HG02798 (cell line): ENCODE results near the gene FILIP1.

Experiments used
- ATAC-seq: cut with Tn5 transposase; IDR thresholded peaks from one replicate; pipeline ENCODE4 v1.9.1; 2021; ENCODE audit warnings: mild to moderate bottlenecking; ENCODE audit not compliant: unreplicated experiment, poor library complexity

The FILIP1 gene

DNA sequence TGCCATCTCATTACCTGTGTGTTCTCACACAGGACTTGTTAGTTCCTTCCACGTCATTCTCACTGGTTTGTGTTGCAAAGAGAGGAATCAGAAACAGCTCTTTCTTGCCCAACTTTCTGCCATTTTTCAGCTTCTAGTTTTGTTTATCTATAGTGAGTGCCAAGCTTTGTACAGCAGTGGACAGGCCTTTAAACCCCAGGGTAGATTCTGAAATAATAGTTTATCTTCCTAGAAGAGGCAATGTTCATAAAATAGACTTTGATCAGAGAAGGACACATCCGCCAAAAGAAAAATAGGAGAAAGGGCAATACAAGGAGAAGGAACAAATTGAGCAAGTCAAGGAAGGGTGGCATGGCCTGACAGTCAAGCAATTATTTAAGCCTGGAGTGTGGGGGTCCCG lies 191.3 kb downstream of the FILIP1 start:
- no peak for ATAC-seq

DNA sequence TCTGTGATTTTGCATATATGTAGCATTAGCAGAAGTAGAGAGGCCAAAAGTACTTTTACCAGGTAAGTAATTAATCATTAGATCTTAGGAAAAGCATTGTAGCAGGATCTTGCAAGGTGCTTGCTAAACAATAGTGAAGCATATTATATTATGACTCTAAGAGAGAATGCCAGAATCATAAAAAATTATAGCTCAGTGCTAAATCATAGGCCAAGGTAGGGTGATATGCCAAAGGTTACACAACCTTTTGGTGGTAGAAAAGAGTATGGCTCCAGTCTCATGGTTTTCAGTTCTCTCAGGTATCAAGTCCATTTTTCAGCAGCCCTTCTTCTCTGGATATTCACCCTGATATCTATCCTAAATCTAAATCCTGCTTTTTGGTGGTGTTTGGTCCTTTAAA lies 192.1 kb downstream of the FILIP1 start:
- no peak for ATAC-seq

DNA sequence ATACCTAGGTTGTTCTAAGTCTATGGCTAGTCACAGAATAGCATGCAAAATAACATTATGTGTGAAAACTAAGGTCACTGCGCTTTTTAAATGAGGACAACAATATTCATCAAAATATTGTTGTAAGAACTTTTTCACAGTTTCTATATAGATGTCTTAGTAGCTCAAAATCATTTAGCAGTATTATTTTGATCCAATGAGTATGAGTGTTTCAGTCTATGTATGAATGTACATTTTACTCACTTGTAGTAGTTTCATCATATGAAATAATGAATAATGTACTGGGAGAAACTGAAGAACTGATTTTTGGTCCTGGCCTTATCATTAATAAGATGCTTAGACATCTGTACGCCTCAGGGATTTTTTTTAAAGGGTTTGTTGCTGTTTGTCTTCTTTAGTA lies 192.5 kb downstream of the FILIP1 start:
- ATAC-seq: no peak

DNA sequence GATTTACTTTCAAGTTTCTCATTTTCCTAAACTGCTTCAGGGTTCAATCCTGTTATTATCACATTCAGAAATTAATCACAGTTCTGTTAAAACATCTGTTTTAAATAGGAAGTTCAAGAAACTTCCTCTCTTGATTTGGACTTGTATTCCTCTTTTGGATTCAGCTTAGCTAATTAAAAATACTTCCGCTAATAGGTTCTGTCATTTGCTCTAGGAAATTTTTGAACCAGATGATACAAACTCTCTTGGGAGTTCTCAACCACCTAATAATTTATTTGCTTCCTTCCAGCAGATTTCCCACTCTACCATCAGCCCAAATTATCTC lies 193.1 kb downstream of the FILIP1 start:
- no peak for ATAC-seq

DNA sequence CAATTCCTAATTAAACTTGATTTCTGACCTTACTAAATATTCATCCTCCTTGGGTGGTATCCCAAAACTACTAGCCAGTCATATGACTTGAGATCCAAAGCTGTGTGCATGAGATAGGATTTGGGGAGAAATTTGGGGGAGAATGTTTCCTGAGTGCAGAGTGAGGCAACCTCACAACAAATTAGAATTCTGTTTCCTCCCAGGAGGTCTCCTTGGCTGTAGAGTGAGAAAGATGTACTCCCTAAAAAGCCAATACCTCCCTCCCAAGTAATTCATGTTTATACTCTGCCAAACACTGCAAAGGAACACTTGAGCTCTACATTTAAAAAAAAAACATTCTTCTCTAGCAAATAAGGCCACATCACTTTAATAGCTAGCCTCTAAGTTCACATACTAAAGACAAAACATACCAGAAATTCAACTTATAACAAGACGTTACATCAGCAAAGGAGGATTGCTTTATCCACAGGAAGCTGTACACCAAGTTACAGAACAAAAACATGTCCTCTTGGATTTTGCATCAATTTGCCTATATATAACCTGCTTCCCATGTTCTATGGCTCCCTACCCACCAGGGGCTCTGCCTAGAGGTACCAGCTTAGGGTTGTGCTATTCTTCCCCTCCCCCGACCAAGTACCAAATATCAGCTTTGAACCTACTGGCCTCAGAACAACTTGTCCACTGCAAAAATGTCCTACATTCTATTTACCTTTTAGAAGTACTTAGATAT lies 193.6 kb downstream of the FILIP1 start:
- no peak for ATAC-seq

DNA sequence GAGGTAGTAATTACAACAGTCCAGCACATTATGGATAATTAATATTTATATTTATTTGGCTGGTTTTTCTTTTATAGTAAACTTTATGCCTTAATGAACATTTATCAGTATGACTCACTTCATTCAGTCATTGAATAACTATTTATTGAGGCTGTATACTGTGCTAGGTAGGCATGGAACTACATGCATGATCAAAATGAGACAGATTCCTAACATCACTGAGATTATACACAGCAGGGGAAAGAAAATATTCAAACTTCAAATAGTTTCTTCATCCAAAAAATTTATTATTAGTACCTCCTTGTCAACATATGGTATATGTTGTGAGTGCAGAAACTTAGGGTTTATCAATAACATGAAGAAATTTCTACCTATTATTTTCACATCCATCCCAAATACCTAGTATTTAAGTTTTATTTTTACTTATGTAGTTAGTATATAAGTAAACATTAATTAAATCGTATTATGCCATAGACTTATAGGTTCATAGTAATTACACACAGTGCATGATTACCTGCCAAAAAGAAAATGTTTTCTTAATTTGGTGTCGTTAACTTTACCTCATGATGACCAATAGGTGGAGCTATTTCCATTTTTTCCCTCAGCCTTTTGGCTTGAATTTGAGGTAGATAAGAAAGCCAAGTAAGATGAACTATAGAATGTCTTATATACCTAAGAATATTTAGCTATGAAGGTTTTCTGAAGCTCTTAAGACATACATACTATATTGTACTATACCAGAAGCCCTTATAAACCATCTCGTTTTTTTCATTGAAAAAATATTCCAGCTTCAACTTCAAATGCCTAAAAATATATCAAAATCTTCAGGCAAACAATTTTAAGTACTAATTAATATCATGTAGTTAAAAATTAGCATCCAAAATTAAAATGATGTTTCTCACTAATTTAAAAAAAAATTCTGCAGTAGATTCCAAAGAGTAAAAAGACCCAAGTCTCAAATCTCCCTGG lies 196.5 kb downstream of the FILIP1 start:
- ATAC-seq: peak; percentile 79

DNA sequence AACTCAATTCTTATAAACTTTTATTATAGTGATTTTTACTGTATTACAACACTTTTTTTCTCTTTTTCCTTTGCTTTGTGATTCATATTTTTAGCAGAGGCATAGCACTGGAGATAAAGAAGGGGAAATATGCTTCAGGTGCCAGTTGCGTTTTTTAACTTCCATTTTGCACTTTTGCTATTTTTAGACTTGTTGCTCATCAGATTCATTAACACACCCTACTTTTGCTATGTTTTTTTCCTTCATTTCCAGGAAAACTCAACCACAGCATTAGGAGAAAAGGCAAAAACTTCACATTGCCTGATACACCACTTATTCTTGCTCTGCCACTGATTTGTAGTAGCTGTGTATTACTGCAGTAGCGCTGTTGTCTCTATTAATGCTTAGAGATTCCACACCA lies 201.0 kb downstream of the FILIP1 start:
- no peak for ATAC-seq

DNA sequence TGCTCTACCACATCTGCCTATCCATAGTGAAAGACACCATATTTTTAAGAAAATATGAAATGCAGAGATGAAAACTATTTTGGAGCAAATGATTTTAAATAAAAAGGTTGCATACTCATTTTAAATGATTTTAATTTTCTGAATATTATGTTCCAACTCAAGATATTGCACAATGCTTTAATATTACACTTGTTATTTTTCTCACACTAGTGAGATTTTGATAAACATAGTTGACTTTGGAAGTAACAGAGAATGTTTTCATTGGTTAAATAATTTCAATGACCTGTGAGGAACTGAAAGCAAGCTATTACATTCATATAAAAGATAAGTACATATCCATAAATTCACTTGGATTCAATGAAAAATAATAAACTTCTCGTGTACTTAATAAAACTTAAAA lies 201.9 kb downstream of the FILIP1 start:
- no peak for ATAC-seq

DNA sequence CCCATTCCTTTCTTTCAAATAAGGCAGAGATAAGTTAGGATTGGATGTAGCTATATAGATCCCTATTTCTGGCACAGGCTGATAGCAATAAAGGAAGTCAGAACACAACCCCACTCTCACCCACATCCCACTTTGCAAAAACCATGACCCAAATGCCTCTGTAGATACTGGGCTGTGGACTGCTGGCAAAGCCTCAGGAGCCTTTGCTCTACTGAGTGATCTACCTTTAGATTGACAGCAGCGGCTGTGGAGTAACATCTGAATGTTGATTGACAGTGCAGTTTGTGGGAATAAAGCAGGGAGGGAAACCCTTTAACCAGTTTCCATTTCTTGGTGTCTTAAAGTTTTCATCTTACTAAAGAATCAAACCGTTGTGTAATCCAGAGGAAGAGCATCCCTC lies 202.3 kb downstream of the FILIP1 start:
- ATAC-seq: no peak

DNA sequence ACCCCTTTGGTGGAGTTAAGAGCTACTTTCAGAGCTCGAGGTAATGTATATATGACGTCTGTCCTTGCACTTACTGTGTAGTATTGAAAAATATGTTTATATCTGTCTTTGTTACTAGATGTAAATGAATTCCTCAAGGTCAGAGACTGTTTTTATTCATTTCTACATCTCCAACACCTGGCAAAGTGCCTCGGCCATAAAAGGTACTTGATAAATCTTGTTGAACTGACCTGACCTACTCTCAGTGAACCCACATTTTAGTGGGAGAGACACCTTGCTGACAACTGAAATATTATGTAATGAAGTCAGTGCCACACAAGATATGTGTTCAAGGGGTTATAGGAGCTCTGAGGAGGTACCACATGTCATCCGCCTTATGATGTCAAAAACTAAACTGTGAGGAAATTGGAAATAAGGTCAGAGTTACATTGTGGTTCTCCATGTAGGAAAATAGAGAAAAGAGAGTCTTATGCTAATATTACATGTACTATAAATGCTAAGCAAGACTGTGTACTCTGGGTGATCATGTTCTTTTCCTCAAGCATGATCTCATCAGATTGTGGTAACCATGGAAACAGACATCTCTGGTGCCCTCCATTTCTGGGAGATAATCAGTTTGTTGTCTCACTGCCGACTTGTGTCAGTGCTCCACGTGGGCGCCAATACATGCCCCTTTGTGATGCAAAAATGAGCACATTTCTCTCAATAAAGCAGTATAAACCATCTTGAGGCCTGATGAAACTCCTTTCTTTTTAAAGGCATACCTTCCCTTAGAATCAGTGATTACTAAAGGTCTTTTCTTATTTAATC lies 203.3 kb downstream of the FILIP1 start:
- no peak for ATAC-seq

DNA sequence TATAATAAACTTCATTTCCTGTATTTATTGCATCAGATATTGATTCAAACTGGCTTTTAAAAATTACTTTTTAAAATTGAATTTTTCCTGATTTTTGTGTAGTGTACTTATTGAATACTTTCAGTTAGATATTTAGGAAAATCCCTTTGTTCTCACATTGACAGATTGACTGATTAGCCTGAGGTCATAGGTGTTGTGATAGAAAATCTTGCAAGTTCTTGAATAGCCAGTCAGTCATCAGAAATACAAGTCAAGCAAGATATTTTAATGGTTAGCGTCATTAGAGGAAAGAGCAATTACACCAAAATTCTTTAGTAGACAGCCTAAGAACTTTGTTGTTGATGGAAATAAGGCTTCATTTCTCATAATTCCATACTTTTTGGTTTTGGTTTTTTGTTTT lies 205.6 kb downstream of the FILIP1 start:
- no peak for ATAC-seq

DNA sequence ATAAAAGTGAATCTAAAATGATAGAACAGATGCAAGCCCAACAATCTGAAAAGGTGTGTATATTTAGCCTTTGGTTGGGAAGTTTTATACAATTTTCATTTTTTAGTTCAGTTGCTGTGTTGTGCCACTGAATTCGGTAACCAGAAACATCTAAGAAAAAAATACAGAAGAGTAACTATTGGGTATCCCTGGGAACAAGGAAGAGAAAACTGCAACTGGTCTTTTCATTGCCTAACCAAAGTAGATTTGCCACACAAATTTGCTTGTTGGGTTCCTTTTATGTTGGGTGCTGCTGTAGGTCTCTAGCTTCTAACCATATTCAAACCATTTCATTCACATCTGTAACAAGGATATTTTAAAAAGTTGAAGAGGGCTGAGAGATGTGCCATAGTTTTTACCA lies 206.2 kb downstream of the FILIP1 start:
- no peak for ATAC-seq

DNA sequence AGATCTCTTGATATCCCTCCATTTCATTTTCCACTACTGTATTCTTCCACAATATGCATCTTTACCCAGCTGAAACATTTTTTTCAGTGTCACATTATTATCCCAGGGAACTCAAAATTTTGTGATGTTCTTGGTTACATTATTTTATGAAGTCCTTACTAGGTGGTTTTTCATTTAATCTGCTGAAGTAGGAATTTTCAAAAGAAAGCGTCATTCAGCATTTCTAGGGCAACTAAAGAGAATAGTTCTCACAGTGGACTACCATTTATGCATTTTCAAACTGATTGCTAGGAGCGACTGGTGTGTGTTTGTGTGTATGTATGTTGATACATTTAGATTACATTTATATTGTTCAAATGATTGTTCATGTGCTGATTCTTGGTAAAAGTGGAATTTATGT lies 206.6 kb downstream of the FILIP1 start:
- ATAC-seq: no peak

DNA sequence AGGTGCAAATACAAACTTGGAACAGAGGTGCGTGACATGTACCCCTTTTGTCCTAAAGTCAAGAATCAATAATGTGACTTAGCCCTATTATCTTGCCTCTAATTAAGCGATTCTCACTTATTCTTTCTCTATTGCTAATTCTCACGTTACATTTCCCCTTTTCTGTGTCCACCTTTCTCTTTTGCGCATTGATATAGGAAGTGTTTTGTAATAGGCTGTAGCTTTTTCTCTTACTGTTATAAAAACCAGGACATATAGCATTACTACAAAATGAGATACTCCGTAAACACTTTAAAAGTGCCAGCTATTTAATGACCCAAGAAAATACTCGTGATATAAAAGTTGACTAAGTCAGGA lies 208.3 kb downstream of the FILIP1 start:
- ATAC-seq: peak; percentile 1

DNA sequence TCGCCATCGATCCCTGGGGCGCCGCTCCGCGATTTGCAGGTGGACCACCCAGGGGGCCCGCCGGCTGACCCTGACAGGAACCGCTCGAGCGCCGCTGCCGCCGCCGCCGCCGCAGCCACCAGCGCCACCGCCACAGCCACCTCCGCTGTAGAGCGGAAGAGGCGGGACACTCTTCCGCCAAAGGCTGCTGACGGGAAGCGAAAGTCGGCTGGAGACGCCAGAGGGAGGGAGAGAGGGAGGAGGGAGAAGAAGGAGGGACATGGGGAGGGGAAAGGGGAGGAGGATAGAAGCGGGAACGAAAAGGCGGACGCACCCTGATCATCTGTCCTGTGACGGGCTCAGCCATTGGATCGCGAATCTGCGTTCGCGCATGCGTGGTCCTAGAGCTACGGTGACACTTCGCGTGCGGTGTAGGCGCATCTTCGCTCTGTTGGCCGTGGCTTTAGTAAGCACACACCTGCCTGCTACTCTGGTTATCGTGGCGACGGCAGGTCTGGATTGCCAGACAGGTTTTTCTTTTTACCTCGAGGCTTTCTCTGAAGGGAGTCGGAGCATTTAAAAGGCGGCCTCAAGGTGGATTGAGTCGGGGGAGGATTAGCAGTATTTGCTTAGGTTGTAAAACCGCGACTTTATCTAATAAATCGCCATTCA lies 208.8 kb downstream of the FILIP1 start, which contains the start of gene TMEM30A:
TMEM30A (minus strand) TSS at position 161 of the 651 bp plus-strand sequence; CDS start at position 7, 154 bp downstream.
- peak; percentile 96 for ATAC-seq

DNA sequence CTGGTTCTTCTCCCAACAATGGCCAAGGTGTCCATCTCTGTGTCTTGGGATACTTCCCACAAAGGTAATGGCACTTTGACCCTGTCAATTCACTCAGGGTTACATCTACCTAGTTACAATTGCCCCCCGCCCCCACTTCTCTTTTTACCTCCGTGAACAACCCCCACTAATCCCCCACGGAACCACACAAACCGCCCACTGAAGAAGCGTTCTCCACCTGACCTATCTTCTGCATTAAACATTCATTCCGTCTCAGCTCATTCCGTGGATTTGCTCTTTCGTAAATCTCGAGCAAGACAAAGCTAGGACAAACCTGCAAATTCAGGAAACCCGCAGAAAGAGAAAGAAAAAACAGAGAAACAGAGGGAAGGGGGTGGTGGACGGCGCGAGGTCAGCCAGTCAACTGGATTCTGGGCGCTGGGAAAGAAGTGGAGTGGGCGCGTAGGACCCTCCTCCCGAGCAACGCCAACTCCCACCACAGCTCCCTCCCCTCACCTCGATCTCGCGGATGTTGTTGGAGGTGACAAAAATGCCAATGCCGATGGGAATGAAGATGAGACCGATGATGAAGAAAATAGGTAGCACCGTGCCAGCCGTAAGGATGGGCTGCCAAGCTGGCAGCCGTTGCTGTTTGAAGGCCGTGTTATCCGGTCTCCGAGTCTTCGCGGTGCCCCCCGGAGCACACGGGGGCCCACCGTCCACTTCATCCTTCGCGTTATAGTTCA lies 209.5 kb downstream of the FILIP1 start:
- no peak for ATAC-seq

DNA sequence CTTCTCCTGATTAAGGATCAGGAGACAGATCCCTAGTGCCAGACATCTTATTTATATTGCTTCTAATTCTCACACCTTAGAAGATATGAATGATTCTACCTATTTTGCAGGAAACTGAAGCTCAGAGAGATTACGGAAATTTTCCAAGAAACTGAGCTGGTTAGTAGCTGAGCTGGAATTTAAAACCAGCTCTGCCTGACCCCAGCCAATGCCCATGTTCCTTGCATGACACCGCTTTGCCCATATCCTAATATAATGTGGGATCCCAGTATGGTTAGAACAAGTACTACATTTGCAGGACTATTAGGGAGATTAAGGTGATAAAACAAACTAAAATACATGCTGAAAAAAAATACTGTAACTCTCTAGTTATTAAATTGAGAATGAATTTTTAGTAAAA lies 210.9 kb downstream of the FILIP1 start:
- ATAC-seq: no peak

DNA sequence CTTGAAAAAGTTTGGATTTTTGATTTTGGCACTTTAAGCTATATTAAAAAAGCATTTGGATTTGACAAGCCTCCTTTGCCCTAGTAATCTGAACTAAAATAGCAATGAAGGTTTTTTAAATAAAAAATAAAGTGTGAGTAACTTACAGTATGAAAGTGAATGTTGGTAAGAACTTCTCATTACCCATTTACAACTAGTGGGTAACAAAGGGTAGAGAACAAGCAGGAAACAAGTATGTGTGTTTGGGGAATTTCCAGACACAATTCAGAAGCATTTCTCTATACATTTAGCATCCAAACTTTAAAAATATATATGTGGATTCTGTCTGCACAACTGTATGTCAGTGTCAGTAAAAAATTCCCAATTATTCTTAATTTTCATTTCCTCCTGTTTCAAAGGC lies 211.9 kb downstream of the FILIP1 start:
- ATAC-seq: no peak

DNA sequence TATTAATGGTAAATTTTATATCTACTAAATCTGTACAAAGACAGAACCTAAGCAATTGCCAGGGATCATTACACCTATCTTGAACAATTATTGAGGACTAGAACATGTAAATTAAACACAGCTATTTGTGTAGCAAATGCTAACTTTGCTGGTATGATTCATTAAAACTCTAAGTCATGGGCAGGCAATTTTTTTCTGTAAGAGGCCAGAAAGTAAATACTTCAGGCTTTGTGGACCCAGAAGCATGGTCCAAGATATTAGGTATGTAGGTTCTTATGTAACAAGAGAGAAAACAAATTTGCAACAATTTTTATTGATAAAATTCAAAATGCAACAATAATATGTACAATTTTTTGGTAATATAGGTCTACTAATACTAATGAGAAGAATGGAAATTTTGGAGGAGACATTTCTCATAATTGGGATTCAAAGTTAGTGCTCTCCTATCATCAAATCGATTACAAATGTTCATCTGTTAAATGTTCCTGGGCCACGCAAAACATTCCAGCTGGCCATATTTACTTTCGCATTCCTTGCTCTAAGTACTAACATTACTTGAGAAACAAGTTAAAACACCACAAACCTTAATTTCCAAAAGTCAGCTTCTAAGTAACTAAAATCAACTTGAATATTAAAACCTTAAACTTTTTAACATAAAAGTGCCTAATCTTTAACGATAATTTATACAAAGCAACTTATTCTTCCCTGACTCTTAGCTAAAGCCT lies 213.3 kb downstream of the FILIP1 start:
- no peak for ATAC-seq
